Measurements from ENCODE around the gene IL13RA1.

DNA sequence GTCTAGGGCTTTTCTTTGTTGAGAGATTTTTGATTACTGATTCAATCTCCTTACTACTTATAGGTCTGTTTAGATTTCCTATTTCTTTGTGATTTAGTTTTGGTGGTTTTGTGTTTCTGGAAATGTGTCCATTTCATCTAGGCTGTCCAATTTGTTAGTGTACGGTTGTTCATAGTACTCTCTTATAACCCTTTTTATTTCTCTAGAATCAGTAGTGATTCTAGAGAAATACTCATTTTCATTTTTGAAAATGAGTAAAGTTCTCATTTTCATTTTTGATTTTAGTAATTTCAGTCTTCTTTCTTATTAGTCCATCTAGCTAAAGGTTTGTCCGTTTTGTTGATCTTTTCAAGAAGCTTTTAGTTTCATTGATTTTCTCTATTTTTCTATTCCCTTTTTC, 7.5 kb downstream of the IL13RA1 start:
- TF ChIP-seq RFX5 (IDR thresholded peaks at IDR 0.05) (no peak), CEBPB (IDR thresholded peaks at IDR 0.05) (no peak)
- TF ChIP-seq, protein P1, sequence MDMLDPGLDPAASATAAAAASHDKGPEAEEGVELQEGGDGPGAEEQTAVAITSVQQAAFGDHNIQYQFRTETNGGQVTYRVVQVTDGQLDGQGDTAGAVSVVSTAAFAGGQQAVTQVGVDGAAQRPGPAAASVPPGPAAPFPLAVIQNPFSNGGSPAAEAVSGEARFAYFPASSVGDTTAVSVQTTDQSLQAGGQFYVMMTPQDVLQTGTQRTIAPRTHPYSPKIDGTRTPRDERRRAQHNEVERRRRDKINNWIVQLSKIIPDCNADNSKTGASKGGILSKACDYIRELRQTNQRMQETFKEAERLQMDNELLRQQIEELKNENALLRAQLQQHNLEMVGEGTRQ (IDR thresholded peaks at IDR 0.05), result no peak
- TF ChIP-seq, protein P2, sequence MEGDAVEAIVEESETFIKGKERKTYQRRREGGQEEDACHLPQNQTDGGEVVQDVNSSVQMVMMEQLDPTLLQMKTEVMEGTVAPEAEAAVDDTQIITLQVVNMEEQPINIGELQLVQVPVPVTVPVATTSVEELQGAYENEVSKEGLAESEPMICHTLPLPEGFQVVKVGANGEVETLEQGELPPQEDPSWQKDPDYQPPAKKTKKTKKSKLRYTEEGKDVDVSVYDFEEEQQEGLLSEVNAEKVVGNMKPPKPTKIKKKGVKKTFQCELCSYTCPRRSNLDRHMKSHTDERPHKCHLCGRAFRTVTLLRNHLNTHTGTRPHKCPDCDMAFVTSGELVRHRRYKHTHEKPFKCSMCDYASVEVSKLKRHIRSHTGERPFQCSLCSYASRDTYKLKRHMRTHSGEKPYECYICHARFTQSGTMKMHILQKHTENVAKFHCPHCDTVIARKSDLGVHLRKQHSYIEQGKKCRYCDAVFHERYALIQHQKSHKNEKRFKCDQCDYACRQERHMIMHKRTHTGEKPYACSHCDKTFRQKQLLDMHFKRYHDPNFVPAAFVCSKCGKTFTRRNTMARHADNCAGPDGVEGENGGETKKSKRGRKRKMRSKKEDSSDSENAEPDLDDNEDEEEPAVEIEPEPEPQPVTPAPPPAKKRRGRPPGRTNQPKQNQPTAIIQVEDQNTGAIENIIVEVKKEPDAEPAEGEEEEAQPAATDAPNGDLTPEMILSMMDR (IDR thresholded peaks at IDR 0.05), result no peak
- TF ChIP-seq, protein P3, sequence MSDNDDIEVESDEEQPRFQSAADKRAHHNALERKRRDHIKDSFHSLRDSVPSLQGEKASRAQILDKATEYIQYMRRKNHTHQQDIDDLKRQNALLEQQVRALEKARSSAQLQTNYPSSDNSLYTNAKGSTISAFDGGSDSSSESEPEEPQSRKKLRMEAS (IDR thresholded peaks at IDR 0.05), result no peak

All from A549 (cell line).